Hepatocyte (in vitro differentiated cells): ENCODE data around the gene EPC1. TPM values are rescaled to one million over a fixed set of nuclear protein-coding genes. Genes with fewer than 3 reads are reported as not detected.

Source experiments
- DNase-seq: peaks from one replicate; pipeline ENCODE4 v3.0.0-alpha.2; 2016; ENCODE audit warnings: low spot score
- H2AFZ ChIP-seq: fragments of 200-600 bp; sonication (generic); 2 replicates; pipeline ENCODE4 v1.6.0; 2016; ENCODE audit warnings: antibody characterized with exemption, mild to moderate bottlenecking
- H3K27ac ChIP-seq: fragments of 200-600 bp; sonication (generic); 2 replicates; pipeline ENCODE4 v1.5.1; 2016; ENCODE audit warnings: mild to moderate bottlenecking
- H3K27me3 ChIP-seq: fragments of 200-600 bp; sonication (generic); 2 replicates; pipeline ENCODE4 v1.6.1; 2016
- H3K36me3 ChIP-seq: fragments of 200-600 bp; sonication (generic); replicated peaks from 2 replicates; pipeline ENCODE4 v1.5.1; 2016; ENCODE audit warnings: low read depth; ENCODE audit not compliant: insufficient read depth
- H3K4me1 ChIP-seq: fragments of 200-600 bp; sonication (generic); 2 replicates; pipeline ENCODE4 v1.5.1; 2016; ENCODE audit warnings: mild to moderate bottlenecking, moderate library complexity; ENCODE audit not compliant: insufficient read depth
- H3K4me2 ChIP-seq: fragments of 200-600 bp; sonication (generic); 2 replicates; pipeline ENCODE4 v1.6.0; 2016
- H3K4me3 ChIP-seq: fragments of 200-600 bp; sonication (generic); 2 replicates; pipeline ENCODE4 v1.5.1; 2016; ENCODE audit warnings: mild to moderate bottlenecking
- H3K79me2 ChIP-seq: fragments of 200-600 bp; sonication (generic); 2 replicates; pipeline ENCODE4 v1.6.0; 2017; ENCODE audit warnings: mild to moderate bottlenecking
- H3K9me2 ChIP-seq: fragments of 200-600 bp; sonication (generic); replicated peaks from 2 replicates; pipeline ENCODE4 v1.6.0; 2017; ENCODE audit warnings: mild to moderate bottlenecking; ENCODE audit not compliant: insufficient read depth
- H3K9me3 ChIP-seq: fragments of 200-600 bp; sonication (generic); 2 replicates; pipeline ENCODE4 v1.5.1; 2016; ENCODE audit warnings: low read depth, mild to moderate bottlenecking
- H4K20me1 ChIP-seq: fragments of 200-600 bp; sonication (generic); 2 replicates; pipeline ENCODE4 v1.6.0; 2016; ENCODE audit warnings: mild to moderate bottlenecking; ENCODE audit not compliant: insufficient read depth, poor library complexity, severe bottlenecking
- CTCF ChIP-seq: fragments of 200-600 bp; sonication (generic); IDR thresholded peaks from 2 replicates; pipeline ENCODE4 v1.5.1; 2016; ENCODE audit warnings: antibody characterized with exemption, mild to moderate bottlenecking; ENCODE audit not compliant: poor library complexity
- EZH2 ChIP-seq: fragments of 200-600 bp; sonication (generic); IDR thresholded peaks from 2 replicates; pipeline ENCODE4 v1.6.1; 2016; ENCODE audit warnings: antibody characterized with exemption, mild to moderate bottlenecking, borderline replicate concordance
- EZH2phosphoT487 ChIP-seq: fragments of 200-600 bp; sonication (generic); IDR thresholded peaks from one replicate; pipeline ENCODE4 v1.6.1; 2018; ENCODE audit warnings: antibody characterized with exemption, mild to moderate bottlenecking, low read depth, moderate library complexity; ENCODE audit not compliant: unreplicated experiment, severe bottlenecking
- WGBS: methylation state at CpG from one replicate; pipeline ENCODE4 v1.1.6; 2016; ENCODE audit warnings: low lambda C conversion rate; ENCODE audit errors: missing lambda C conversion rate; 5-methylcytosine and 5-hydroxymethylcytosine counted together
- polyA plus RNA-seq: library from polyadenylated mRNA; unstranded; fragments of >200 nt; fragmentation: Nextera tagmentation; extraction: Ambion mirVana; gene quantifications from 2 replicates; pipeline ENCODE4 v1.2.1, GENCODE V29; 2016
- total RNA-seq: library from RNA; depleted of rRNA; stranded (reverse); fragments of >200 nt; gene quantifications from 2 replicates; pipeline ENCODE4 v1.2.3, GENCODE V29; 2014

Gene EPC1
- total and polyA plus RNA-seq, 2 experiments from 2014 or later = 19.4 to 36.3 TPM

GRCh38 chr10:32308027-32308603, 38.8 kb downstream of the EPC1 start:
- TF ChIP-seq EZH2 (no peak), CTCF (no peak), EZH2phosphoT487 (no peak)
- Histone ChIP-seq H2AFZ (no peak overlapping the region), H3K4me3 (no peak overlapping the region), H3K4me2 (no peak overlapping the region), H3K79me2 (peaks cover 100% of the 10 kb centered on the region), H3K27ac (no peak overlapping the region), H3K9me3 (no peaks in the 10 kb centered on the region), H3K36me3 (no peaks in the 10 kb centered on the region), H4K20me1 (peaks cover 96% of the 10 kb centered on the region), H3K4me1 (peaks cover 11% of the 10 kb centered on the region), H3K9me2 (no peaks in the 10 kb centered on the region), H3K27me3 (no peaks in the 10 kb centered on the region)
- WGBS = 96% methylated on average over 7 of the region's 7 CpGs
- no peak for DNase-seq

- Histone ChIP-seq H3K4me1 (peaks cover 11% of the 10 kb centered on the region), H3K4me2 (no peak overlapping the region), H3K36me3 (no peaks in the 10 kb centered on the region), H2AFZ (no peak overlapping the region), H3K4me3 (no peak overlapping the region), H3K9me3 (no peaks in the 10 kb centered on the region), H3K9me2 (no peaks in the 10 kb centered on the region), H3K27me3 (no peaks in the 10 kb centered on the region), H3K27ac (no peak overlapping the region), H3K79me2 (peaks cover 100% of the 10 kb centered on the region), H4K20me1 (peaks cover 96% of the 10 kb centered on the region)
- TF ChIP-seq EZH2 = no peak
- no peak for TF ChIP-seq EZH2phosphoT487
- no peak for TF ChIP-seq CTCF
- no peak for DNase-seq
- WGBS = 85% methylated on average over 3 of the region's 3 CpGs
Observed at GRCh38 chr10:32307609-32308008, 39.3 kb downstream of the EPC1 start.

GRCh38 chr10:32299354-32299980, 47.5 kb downstream of the EPC1 start:
- peaks cover 100% of the 10 kb centered on the region for H3K79me2 ChIP-seq
- DNase-seq = no peak
- H3K4me2 ChIP-seq = no peak overlapping the region
- H3K4me1 ChIP-seq = peaks cover 4% of the 10 kb centered on the region
- H3K36me3 ChIP-seq = no peaks in the 10 kb centered on the region
- H3K9me2 ChIP-seq = no peaks in the 10 kb centered on the region
- peaks cover 90% of the 10 kb centered on the region for H4K20me1 ChIP-seq
- no peak overlapping the region for H3K4me3 ChIP-seq
- no peaks in the 10 kb centered on the region for H3K27me3 ChIP-seq
- no peak for TF ChIP-seq EZH2
- no peak for TF ChIP-seq EZH2phosphoT487
- no peak for TF ChIP-seq CTCF
- no peak overlapping the region for H3K27ac ChIP-seq
- H2AFZ ChIP-seq = no peak overlapping the region
- WGBS = 93% methylated on average over 6 of the region's 7 CpGs
- no peaks in the 10 kb centered on the region for H3K9me3 ChIP-seq
